ENCODE results near the gene RASAL2. TPM values are rescaled to one million over a fixed set of nuclear protein-coding genes. Genes with fewer than 3 reads are reported as not detected.

Gene RASAL2
- total RNA-seq, 1 donor from 2014 or later = 35.7 TPM

- peaks cover 19% of the 10 kb centered on the region for H3K4me1 Mint-ChIP-seq
- peaks cover 8% of the 10 kb centered on the region for H3K9me3 Mint-ChIP-seq
- no peak for DNase-seq (ENCODE audit: low spot score in 2 of 2, unreplicated experiment in 2 of 2)
- H3K4me3 Mint-ChIP-seq = no peak overlapping the region
- H3K36me3 Mint-ChIP-seq = peaks cover 2% of the 10 kb centered on the region
- TF ChIP-seq CTCF (IDR thresholded peaks at IDR 0.05; ENCODE audit: unreplicated experiment) = no peak
- peak overlapping the region; percentile 73 for H3K27ac Mint-ChIP-seq
- H3K27me3 Mint-ChIP-seq (ENCODE audit: low read depth) = no peaks in the 10 kb centered on the region
Observed at GRCh38 chr1:178262120-178262500, 168.2 kb downstream of the RASAL2 start.

GRCh38 chr1:178263341-178263740 is 169.4 kb downstream of the RASAL2 start:
- DNase-seq (ENCODE audit: low spot score in 2 of 2, unreplicated experiment in 2 of 2) = no peak
- H3K4me3 Mint-ChIP-seq = no peak overlapping the region
- no peak overlapping the region for H3K27ac Mint-ChIP-seq
- no peak for TF ChIP-seq CTCF (IDR thresholded peaks at IDR 0.05; ENCODE audit: unreplicated experiment)
- peaks cover 2% of the 10 kb centered on the region for H3K36me3 Mint-ChIP-seq
- peaks cover 8% of the 10 kb centered on the region for H3K9me3 Mint-ChIP-seq
- no peaks in the 10 kb centered on the region for H3K27me3 Mint-ChIP-seq (ENCODE audit: low read depth)
- peaks cover 26% of the 10 kb centered on the region for H3K4me1 Mint-ChIP-seq

GRCh38 chr1:178266113-178266512 is 172.2 kb downstream of the RASAL2 start:
- Mint-ChIP-seq H3K36me3 (no peaks in the 10 kb centered on the region), H3K27me3 (ENCODE audit: low read depth) (no peaks in the 10 kb centered on the region), H3K4me3 (peak overlapping the region; percentile 61), H3K27ac (peak overlapping the region; percentile 96), H3K4me1 (peaks cover 32% of the 10 kb centered on the region), H3K9me3 (peaks cover 3% of the 10 kb centered on the region)
- DNase-seq (ENCODE audit: low spot score in 2 of 2, unreplicated experiment in 2 of 2) = no peak
- TF ChIP-seq CTCF (IDR thresholded peaks at IDR 0.05; ENCODE audit: unreplicated experiment) = no peak

- H3K4me1 Mint-ChIP-seq = peaks cover 37% of the 10 kb centered on the region
- TF ChIP-seq CTCF (IDR thresholded peaks at IDR 0.05; ENCODE audit: unreplicated experiment) = no peak
- no peak for DNase-seq (ENCODE audit: low spot score in 2 of 2, unreplicated experiment in 2 of 2)
- no peaks in the 10 kb centered on the region for H3K27me3 Mint-ChIP-seq (ENCODE audit: low read depth)
- H3K27ac Mint-ChIP-seq = peak overlapping the region; percentile 96
- no peaks in the 10 kb centered on the region for H3K36me3 Mint-ChIP-seq
- H3K9me3 Mint-ChIP-seq = peaks cover 3% of the 10 kb centered on the region
- peak overlapping the region; percentile 61 for H3K4me3 Mint-ChIP-seq
Observed at GRCh38 chr1:178266619-178267066, 172.7 kb downstream of the RASAL2 start.

GRCh38 chr1:178267646-178268094 is 173.8 kb downstream of the RASAL2 start:
- peak overlapping the region; percentile 96 for H3K27ac Mint-ChIP-seq
- no peak for TF ChIP-seq CTCF (IDR thresholded peaks at IDR 0.05; ENCODE audit: unreplicated experiment)
- H3K36me3 Mint-ChIP-seq = no peaks in the 10 kb centered on the region
- no peaks in the 10 kb centered on the region for H3K27me3 Mint-ChIP-seq (ENCODE audit: low read depth)
- peaks cover 37% of the 10 kb centered on the region for H3K4me1 Mint-ChIP-seq
- no peak for DNase-seq (ENCODE audit: low spot score in 2 of 2, unreplicated experiment in 2 of 2)
- peak overlapping the region; percentile 3 for H3K4me3 Mint-ChIP-seq
- H3K9me3 Mint-ChIP-seq = peaks cover 3% of the 10 kb centered on the region

- H3K27ac Mint-ChIP-seq = peak overlapping the region; percentile 71
- TF ChIP-seq CTCF (IDR thresholded peaks at IDR 0.05; ENCODE audit: unreplicated experiment) = no peak
- DNase-seq (ENCODE audit: low spot score in 2 of 2, unreplicated experiment in 2 of 2) = no peak
- no peak overlapping the region for H3K4me3 Mint-ChIP-seq
- no peaks in the 10 kb centered on the region for H3K36me3 Mint-ChIP-seq
- H3K27me3 Mint-ChIP-seq (ENCODE audit: low read depth) = no peaks in the 10 kb centered on the region
- H3K9me3 Mint-ChIP-seq = peaks cover 3% of the 10 kb centered on the region
- H3K4me1 Mint-ChIP-seq = peaks cover 31% of the 10 kb centered on the region
Observed at GRCh38 chr1:178271471-178271870, 177.6 kb downstream of the RASAL2 start.

Measured in mesothelial cell of epicardium (in vitro differentiated cells).